ENCODE measurements around the gene GPAT3.

The GPAT3 gene

DNA sequence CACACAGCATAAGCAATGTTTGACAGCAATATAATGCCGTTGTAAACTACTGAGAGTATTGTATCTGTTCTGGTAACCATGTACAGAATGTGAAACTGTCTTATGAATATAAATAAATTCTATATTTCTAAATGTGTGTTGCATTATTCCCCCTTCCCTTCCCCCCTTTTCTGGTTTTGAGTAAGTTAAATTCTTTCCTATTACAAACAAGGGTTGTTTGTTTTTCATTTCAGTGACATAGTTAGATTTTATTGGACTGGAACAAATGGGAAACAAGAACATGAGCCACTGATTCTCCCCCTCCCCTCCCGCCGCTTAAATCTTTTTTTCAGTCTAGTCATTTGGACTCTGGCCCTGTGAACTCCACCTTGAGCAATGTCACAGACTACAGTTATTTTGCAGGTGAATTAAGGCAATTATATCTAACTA lies 69.8 kb downstream of the GPAT3 start:
- Histone ChIP-seq H3K27me3 (replicated peaks; ENCODE audit: control insufficient read depth, insufficient read depth, low read length) (no peaks in the 10 kb centered on the region), H3K36me3 (ENCODE audit: control insufficient read depth, insufficient read depth, low read length) (no peaks in the 10 kb centered on the region), H3K4me3 (replicated peaks; ENCODE audit: low read depth, low read length) (no peak overlapping the region)
- peak; percentile 35 for DNase-seq (ENCODE audit: extremely low read depth, insufficient read length)
- no peak for TF ChIP-seq CTCF (IDR thresholded peaks at IDR 0.05; ENCODE audit: insufficient read depth, low read length, poor library complexity, severe bottlenecking)

GRCh38 chr4:83606460-83606859 lies 70.6 kb downstream of the GPAT3 start:
- no peak overlapping the region for H3K4me3 ChIP-seq (replicated peaks; ENCODE audit: low read depth, low read length)
- H3K36me3 ChIP-seq (ENCODE audit: control insufficient read depth, insufficient read depth, low read length): no peaks in the 10 kb centered on the region
- TF ChIP-seq CTCF (IDR thresholded peaks at IDR 0.05; ENCODE audit: insufficient read depth, low read length, poor library complexity, severe bottlenecking): no peak
- DNase-seq (ENCODE audit: extremely low read depth, insufficient read length): no peak
- no peaks in the 10 kb centered on the region for H3K27me3 ChIP-seq (replicated peaks; ENCODE audit: control insufficient read depth, insufficient read depth, low read length)

- Histone ChIP-seq H3K4me3 (replicated peaks; ENCODE audit: low read depth, low read length) (no peak overlapping the region), H3K36me3 (ENCODE audit: control insufficient read depth, insufficient read depth, low read length) (no peaks in the 10 kb centered on the region), H3K27me3 (replicated peaks; ENCODE audit: control insufficient read depth, insufficient read depth, low read length) (no peaks in the 10 kb centered on the region)
- DNase-seq (ENCODE audit: extremely low read depth, insufficient read length): no peak
- no peak for TF ChIP-seq CTCF (IDR thresholded peaks at IDR 0.05; ENCODE audit: insufficient read depth, low read length, poor library complexity, severe bottlenecking)
Observed at GRCh38 chr4:83606898-83607297, 71.0 kb downstream of the GPAT3 start.

- TF ChIP-seq CTCF (IDR thresholded peaks at IDR 0.05; ENCODE audit: insufficient read depth, low read length, poor library complexity, severe bottlenecking): no peak
- DNase-seq (ENCODE audit: extremely low read depth, insufficient read length): no peak
Observed at GRCh38 chr4:83609365-83609764, 73.5 kb downstream of the GPAT3 start.

DNA sequence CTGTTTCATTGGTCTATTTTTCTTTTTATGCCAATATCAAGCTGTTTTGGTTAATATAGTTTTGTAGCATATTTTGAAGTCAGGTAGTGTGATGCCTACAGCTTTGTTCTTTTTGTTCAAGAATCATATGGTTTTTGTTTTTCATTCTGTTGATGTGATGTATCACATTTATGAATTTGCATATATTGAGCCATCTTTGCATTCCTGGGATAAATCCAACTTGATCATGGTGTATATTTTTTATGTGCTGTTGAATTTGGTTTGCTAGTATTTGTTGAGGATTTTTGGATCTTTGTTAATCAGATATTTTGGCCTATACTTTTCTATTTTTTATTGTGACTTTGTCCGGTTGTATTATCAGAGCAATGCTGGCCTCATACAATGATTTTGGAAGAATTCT lies 74.8 kb downstream of the GPAT3 start:
- Histone ChIP-seq H3K36me3 (ENCODE audit: control insufficient read depth, insufficient read depth, low read length) (no peaks in the 10 kb centered on the region), H3K27me3 (replicated peaks; ENCODE audit: control insufficient read depth, insufficient read depth, low read length) (no peaks in the 10 kb centered on the region), H3K4me3 (replicated peaks; ENCODE audit: low read depth, low read length) (no peak overlapping the region)
- no peak for TF ChIP-seq CTCF (IDR thresholded peaks at IDR 0.05; ENCODE audit: insufficient read depth, low read length, poor library complexity, severe bottlenecking)
- no peak for DNase-seq (ENCODE audit: extremely low read depth, insufficient read length)

More at GRCh38 chr4:83609365-83609764, 73.5 kb downstream of the GPAT3 start:
- Histone ChIP-seq H3K27me3 (replicated peaks; ENCODE audit: control insufficient read depth, insufficient read depth, low read length) (no peaks in the 10 kb centered on the region), H3K36me3 (ENCODE audit: control insufficient read depth, insufficient read depth, low read length) (no peaks in the 10 kb centered on the region), H3K4me3 (replicated peaks; ENCODE audit: low read depth, low read length) (no peak overlapping the region)

- no peaks in the 10 kb centered on the region for H3K27me3 ChIP-seq (replicated peaks; ENCODE audit: control insufficient read depth, insufficient read depth, low read length)
- H3K36me3 ChIP-seq (ENCODE audit: control insufficient read depth, insufficient read depth, low read length): no peaks in the 10 kb centered on the region
- no peak for TF ChIP-seq CTCF (IDR thresholded peaks at IDR 0.05; ENCODE audit: insufficient read depth, low read length, poor library complexity, severe bottlenecking)
- no peak for DNase-seq (ENCODE audit: extremely low read depth, insufficient read length)
- H3K4me3 ChIP-seq (replicated peaks; ENCODE audit: low read depth, low read length): no peak overlapping the region
Observed at GRCh38 chr4:83613023-83613422, 77.1 kb downstream of the GPAT3 start.
